ENCODE data around the gene TSPAN31. TPM values are rescaled to one million over a fixed set of nuclear protein-coding genes. Genes with fewer than 3 reads are reported as not detected.

TSPAN31 gene
- total RNA-seq, 1 donor from 2014 or later = 31.3 TPM

DNA sequence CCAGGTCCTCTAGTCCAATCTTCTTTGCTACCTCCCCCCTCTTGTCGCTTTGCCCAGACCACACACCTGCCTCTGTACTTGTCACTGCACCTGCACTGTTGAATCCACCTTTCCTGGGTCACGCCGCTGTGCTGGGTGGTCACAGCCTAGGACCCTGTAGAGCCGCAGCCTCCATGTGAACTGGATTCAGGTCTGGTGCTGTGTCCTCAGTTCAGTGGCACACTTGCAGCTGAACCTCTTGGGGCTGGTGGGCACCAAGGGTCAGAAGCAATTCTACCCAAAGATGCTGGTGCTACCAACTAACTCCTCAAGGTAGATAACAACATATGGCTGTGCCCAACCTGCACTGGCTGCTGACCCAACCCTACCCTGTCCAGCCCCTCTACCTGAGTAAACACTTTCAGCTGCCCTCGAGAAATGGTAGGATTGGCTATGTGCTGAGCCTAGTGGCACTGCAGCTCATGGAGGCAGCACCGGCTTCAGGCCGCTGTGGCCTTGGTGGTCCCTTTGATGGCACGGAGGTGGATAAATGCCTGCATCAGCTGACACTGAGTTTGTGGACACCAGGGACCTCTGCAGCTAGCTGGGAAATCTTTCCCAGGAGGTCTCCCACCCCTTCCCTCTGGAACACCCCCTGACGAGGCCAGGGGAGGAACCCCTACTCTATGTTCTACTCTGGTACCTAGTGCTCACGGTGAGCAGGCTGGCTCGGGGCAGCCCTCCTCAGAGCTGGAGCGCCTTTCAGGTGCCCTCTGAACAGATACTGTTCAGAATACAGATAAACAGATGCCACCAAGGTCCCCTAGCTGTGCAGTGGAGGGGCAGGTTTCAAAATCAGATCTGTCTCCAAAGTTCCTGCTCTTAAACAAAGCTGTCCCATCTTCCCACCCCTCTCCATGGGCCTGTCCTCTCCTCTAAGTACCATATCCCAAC lies 20.6 kb upstream of the TSPAN31 start:
- Mint-ChIP-seq H3K27ac (no peak overlapping the region), H3K4me1 (ENCODE audit: low read depth) (peaks cover 5% of the 10 kb centered on the region), H3K9me3 (ENCODE audit: low read depth) (no peaks in the 10 kb centered on the region), H3K4me3 (ENCODE audit: low read depth) (no peak overlapping the region), H3K36me3 (ENCODE audit: insufficient read depth) (peaks cover 7% of the 10 kb centered on the region), H3K27me3 (peaks cover 61% of the 10 kb centered on the region)
- no peak for DNase-seq (ENCODE audit: low spot score, unreplicated experiment)
- TF ChIP-seq, protein P1, sequence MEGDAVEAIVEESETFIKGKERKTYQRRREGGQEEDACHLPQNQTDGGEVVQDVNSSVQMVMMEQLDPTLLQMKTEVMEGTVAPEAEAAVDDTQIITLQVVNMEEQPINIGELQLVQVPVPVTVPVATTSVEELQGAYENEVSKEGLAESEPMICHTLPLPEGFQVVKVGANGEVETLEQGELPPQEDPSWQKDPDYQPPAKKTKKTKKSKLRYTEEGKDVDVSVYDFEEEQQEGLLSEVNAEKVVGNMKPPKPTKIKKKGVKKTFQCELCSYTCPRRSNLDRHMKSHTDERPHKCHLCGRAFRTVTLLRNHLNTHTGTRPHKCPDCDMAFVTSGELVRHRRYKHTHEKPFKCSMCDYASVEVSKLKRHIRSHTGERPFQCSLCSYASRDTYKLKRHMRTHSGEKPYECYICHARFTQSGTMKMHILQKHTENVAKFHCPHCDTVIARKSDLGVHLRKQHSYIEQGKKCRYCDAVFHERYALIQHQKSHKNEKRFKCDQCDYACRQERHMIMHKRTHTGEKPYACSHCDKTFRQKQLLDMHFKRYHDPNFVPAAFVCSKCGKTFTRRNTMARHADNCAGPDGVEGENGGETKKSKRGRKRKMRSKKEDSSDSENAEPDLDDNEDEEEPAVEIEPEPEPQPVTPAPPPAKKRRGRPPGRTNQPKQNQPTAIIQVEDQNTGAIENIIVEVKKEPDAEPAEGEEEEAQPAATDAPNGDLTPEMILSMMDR (IDR thresholded peaks at IDR 0.05; ENCODE audit: unreplicated experiment) = no peak

DNA sequence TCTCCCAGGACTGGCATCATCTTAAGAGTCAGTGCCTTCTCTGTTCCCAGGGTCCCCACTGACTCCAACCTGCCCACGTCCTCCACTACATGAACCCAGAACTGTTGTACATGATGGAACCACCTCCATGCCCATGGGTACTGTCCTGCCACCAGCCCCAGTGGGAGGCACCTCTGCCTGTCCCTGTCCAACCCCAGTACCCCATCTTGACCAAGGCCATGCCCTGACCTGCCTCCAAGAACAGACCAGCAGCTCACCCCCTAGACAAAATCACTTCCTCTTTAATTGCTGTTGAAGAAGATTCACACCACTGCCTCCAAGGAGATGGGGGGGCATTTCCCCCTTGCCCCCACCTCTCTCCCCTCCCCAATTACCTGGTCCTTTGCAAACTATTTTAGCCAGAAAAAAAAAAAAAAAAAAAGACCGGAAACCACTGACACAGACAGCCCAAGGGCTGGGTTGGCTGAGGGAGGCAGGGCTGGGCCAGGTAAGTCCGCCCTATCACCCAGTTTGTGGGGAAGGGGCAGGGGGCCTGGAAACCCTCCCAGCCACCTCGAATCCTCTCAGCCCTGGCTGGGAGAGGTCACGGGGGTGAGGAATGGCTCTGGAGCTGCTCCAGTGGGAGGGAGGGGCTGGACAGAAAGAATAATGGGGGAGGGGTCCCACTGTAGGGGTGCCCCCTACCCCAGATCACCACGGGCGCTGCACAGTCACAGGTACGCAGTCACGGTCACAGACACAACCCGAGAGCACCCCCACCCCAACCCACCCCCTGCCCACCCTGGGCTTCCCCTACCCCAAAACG lies 19.7 kb upstream of the TSPAN31 start:
- TF ChIP-seq, protein P1 (IDR thresholded peaks at IDR 0.05; ENCODE audit: unreplicated experiment) = no peak
- no peaks in the 10 kb centered on the region for H3K9me3 Mint-ChIP-seq (ENCODE audit: low read depth)
- no peak for DNase-seq (ENCODE audit: low spot score, unreplicated experiment)
- H3K36me3 Mint-ChIP-seq (ENCODE audit: insufficient read depth) = peaks cover 4% of the 10 kb centered on the region
- peaks cover 70% of the 10 kb centered on the region for H3K27me3 Mint-ChIP-seq
- H3K4me1 Mint-ChIP-seq (ENCODE audit: low read depth) = peaks cover 5% of the 10 kb centered on the region
- H3K4me3 Mint-ChIP-seq (ENCODE audit: low read depth) = no peak overlapping the region
- peak overlapping the region; percentile 62 for H3K27ac Mint-ChIP-seq

DNA sequence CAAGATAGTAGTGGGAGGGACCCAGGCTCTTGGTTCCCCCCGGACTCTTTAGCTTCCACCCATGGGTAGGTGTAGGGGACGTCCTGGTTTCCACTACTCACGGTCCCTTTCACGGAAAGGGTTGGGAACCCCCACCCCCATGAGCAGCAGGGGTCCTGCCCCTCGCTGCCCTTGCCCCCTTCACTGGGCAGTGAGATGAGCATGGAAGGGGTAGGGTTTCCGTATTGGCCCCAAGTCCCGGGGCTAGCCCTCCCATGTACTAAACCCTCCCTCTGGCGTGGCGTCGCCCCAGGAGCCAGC lies 19.0 kb upstream of the TSPAN31 start:
- Mint-ChIP-seq H3K4me1 (ENCODE audit: low read depth) (peaks cover 5% of the 10 kb centered on the region), H3K27ac (no peak overlapping the region), H3K27me3 (peaks cover 77% of the 10 kb centered on the region), H3K36me3 (ENCODE audit: insufficient read depth) (peaks cover 4% of the 10 kb centered on the region), H3K9me3 (ENCODE audit: low read depth) (no peaks in the 10 kb centered on the region), H3K4me3 (ENCODE audit: low read depth) (peak overlapping the region; percentile 73)
- DNase-seq (ENCODE audit: low spot score, unreplicated experiment) = no peak
- TF ChIP-seq, protein P1 (IDR thresholded peaks at IDR 0.05; ENCODE audit: unreplicated experiment) = no peak

DNA sequence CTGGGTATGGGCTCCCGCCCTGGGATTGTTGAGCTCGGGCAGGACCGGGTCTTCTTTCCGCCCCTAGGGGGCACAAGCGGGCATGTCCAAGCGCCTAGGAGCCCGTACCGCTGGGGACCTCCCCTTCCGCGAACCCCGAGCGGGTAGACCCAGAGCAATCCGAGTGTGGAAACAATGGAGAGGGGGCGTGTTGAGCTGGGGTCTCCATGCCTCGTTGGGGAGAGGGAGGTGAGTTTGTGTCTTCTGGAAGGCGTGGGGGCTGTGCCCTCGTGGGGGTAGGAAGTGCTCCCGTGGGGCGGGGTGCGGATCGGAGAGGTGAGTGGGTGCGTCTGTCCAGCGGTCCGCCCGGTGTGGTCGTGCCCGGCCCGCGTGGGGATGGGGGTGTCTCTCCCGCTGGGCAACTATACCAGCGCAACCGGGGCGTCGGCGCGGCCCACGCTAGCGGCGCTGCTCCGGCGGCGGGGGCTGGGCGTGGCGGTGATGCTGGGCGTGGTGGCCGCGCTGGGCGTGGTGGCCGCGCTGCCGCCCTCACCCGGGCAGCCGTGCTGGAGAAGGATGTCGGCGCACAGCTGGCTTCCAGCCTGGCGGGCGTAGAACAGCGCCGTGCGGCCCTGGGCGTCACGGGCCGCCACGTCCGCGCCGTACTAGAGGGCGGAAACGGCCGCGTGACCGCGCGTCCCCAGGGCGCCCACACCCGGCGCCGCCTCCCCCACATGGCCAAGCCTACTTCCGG lies 18.5 kb upstream of the TSPAN31 start:
- peak; percentile 43 for DNase-seq (ENCODE audit: low spot score, unreplicated experiment)
- Mint-ChIP-seq H3K27me3 (peaks cover 82% of the 10 kb centered on the region), H3K9me3 (ENCODE audit: low read depth) (no peaks in the 10 kb centered on the region), H3K4me1 (ENCODE audit: low read depth) (peaks cover 5% of the 10 kb centered on the region), H3K4me3 (ENCODE audit: low read depth) (peak overlapping the region; percentile 73), H3K36me3 (ENCODE audit: insufficient read depth) (peaks cover 4% of the 10 kb centered on the region), H3K27ac (peak overlapping the region; percentile 68)
- TF ChIP-seq, protein P1 (IDR thresholded peaks at IDR 0.05; ENCODE audit: unreplicated experiment) = peak; percentile 64
